ENCODE data around the gene RAD51B.

RAD51B gene

DNA sequence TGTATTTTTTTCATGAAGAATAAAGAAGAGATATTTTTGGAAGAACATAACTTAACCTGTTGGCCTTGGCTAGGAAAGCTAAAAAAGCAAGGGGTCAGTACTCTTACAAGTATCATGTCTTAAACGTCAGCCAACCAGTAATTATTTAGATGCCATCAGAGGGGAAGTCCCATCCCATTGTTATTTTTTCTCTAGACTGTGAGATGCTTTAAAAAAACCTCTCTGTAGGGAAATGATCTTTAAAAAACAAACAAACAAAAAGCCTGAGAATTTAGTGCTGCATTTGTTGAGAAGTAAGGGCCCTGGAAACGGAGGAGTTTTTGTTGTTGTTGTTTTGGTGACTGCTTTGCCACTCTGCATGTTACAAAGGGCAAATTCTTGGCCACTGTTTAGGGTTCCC is 499.2 kb downstream of the RAD51B start:
- peak in 1 of 2 donors; percentile 34 for DNase-seq (ENCODE audit: low read depth in 2 of 2)
- TF ChIP-seq, protein P1, sequence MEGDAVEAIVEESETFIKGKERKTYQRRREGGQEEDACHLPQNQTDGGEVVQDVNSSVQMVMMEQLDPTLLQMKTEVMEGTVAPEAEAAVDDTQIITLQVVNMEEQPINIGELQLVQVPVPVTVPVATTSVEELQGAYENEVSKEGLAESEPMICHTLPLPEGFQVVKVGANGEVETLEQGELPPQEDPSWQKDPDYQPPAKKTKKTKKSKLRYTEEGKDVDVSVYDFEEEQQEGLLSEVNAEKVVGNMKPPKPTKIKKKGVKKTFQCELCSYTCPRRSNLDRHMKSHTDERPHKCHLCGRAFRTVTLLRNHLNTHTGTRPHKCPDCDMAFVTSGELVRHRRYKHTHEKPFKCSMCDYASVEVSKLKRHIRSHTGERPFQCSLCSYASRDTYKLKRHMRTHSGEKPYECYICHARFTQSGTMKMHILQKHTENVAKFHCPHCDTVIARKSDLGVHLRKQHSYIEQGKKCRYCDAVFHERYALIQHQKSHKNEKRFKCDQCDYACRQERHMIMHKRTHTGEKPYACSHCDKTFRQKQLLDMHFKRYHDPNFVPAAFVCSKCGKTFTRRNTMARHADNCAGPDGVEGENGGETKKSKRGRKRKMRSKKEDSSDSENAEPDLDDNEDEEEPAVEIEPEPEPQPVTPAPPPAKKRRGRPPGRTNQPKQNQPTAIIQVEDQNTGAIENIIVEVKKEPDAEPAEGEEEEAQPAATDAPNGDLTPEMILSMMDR (IDR thresholded peaks at IDR 0.05; ENCODE audit: low read depth, low read length) = no peak

DNA sequence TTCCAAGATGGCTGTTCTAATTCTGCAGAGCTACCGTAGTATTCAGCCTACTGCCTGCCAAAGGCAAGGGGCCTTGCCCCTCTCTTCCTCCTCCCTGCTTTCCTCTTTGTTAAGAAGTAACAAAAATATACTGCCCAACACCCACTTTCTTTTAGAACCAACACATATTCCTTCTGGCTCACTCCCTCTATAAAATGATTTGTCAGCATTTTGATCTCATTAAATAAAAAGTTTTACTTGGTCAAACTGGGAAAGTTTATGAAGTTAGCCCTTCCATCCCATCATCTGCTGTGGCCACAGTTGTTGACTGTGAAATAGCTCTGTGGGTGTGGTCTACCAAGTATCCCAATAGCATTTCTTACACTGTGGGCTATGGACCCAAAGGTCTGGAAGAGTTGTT is 500.9 kb downstream of the RAD51B start:
- no peak overlapping the region for H3K4me3 ChIP-seq (replicated peaks in 1 of 2; ENCODE audit: low read depth in 2 of 2, low read length in 2 of 2)
- TF ChIP-seq, protein P1 (IDR thresholded peaks at IDR 0.05; ENCODE audit: low read depth, low read length) = no peak

More for the DNA sequence above, 499.2 kb downstream of the RAD51B start:
- no peak overlapping the region for H3K4me3 ChIP-seq (replicated peaks in 1 of 2; ENCODE audit: low read depth in 2 of 2, low read length in 2 of 2)

DNA sequence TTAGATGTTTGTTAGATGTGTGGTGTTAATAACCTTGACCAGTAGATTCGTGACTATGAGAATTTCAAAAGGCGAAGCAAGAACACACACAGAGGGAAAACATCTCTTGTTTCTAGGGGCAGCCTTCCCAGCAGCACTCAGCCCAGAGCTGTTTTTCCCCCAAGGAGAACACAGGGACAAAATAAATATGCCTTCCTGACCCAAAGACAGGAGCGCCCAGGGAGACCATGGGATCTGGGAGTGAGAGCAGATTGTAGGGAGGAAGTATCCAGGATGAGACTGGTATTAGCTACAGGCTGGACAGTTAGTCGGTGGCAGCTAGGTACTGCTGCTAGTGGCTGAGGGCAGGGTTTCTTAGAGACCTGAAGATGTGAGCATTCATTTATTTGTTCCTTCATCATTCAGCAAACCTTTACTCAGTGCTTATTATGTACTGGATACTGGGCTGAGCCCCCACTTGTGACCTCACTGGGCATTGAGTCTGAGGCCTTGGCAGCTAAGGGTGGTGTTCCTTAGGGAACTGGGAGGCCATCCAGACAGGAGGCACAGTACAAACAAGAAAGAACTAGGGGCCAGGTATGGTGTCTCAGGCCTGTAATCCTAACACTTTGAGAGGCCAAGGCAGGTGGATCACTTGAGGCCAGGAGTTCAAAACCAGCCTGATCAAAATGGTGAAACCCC is 503.5 kb downstream of the RAD51B start:
- H3K4me3 ChIP-seq (replicated peaks in 1 of 2; ENCODE audit: low read depth in 2 of 2, low read length in 2 of 2) = no peak overlapping the region
- DNase-seq (ENCODE audit: low read depth in 2 of 2) = no peak
- TF ChIP-seq, protein P1 (IDR thresholded peaks at IDR 0.05; ENCODE audit: low read depth, low read length) = no peak

More for the DNA sequence above, 500.9 kb downstream of the RAD51B start:
- DNase-seq (ENCODE audit: low read depth in 2 of 2) = no peak

DNA sequence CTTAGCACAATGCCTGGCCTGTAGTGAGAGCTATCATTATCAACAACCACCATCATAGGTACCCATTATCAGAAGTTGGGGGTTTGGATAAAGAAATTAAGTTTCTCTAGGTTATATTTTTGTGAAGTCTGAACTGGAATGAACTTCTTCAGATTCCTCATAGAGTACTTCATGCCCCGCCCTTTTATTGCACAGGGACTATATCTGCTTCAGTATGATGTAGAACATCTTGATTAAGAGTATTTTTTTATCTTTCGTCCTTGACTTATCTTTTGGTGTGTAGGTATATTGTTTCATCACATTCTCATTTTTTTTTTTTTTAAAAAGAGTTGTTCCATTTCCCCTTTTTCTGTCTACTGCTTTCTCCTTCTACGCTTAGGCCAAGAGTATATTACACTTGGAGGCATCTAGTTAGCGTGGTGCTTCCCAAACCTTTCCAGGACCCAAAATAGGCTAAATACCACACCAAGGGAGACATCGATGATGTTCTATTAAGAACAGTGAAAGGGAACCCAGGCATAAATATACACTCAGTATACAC is 505.8 kb downstream of the RAD51B start:
- H3K4me3 ChIP-seq (replicated peaks in 1 of 2; ENCODE audit: low read depth in 2 of 2, low read length in 2 of 2) = no peak overlapping the region
- no peak for DNase-seq (ENCODE audit: low read depth in 2 of 2)
- TF ChIP-seq, protein P1 (IDR thresholded peaks at IDR 0.05; ENCODE audit: low read depth, low read length) = no peak

DNA sequence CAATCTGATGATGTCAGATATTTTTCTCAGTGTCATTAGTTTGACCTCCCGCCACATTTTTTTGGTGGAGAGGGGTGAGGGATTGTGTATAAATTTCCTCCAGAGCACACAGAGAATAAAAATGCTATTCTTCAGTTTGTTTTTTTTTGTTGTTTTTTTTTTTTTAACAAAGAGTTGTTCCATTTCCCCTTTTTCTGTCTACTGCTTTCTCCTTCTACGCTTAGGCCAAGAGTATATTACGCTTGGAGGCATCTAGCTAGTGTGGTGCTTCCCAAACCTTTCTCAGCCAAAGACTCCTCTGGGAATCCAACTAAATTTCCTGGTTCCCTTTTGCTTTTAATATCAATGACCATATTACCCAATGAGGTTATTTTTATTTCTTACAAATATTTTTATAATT is 507.7 kb downstream of the RAD51B start:
- no peak for DNase-seq (ENCODE audit: low read depth in 2 of 2)
- H3K4me3 ChIP-seq (replicated peaks in 1 of 2; ENCODE audit: low read depth in 2 of 2, low read length in 2 of 2) = no peak overlapping the region
- TF ChIP-seq, protein P1 (IDR thresholded peaks at IDR 0.05; ENCODE audit: low read depth, low read length) = no peak

DNA sequence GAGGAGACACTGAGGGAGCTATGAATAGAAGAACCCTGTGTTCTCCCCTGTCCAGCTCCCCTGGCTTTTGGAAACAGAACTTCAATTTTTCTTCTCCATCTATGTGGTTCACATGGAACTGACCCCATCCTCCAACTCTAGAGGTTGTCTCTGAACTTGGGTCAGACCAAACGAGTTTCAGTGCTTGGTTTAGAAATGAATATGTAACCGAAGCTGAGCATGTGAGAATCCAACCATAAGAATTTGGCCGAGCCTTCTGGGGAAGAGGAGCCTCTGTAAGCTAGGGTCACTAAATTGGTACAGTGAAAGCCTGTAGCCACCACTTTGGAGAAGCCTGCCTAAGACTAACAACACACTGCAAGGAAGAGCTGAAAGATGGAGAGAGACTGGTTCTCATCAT is 508.9 kb downstream of the RAD51B start:
- no peak overlapping the region for H3K4me3 ChIP-seq (replicated peaks in 1 of 2; ENCODE audit: low read depth in 2 of 2, low read length in 2 of 2)
- TF ChIP-seq, protein P1 (IDR thresholded peaks at IDR 0.05; ENCODE audit: low read depth, low read length) = no peak

More for the DNA sequence above, 508.9 kb downstream of the RAD51B start:
- DNase-seq (ENCODE audit: low read depth in 2 of 2) = no peak

All from cardiac fibroblast (primary cell).